Upper lobe of right lung (tissue), 1 donor: ENCODE results near the gene TAOK1. TPM values are rescaled to one million over a fixed set of nuclear protein-coding genes. Genes with fewer than 3 reads are reported as not detected.

ENCODE experiments used
- ATAC-seq: fragments of 200-7000 bp; cut with Tn5 transposase; one replicate; pipeline ENCODE4 v1.9.1; 2020; ENCODE audit warnings: mild to moderate bottlenecking, moderate library complexity
- DNase-seq: peaks from one replicate; pipeline ENCODE4 v3.0.0-alpha.2; 2020
- H3K27ac ChIP-seq: fragments of 200-600 bp; one replicate; pipeline ENCODE4 v1.8.0; 2022
- H3K27me3 ChIP-seq: fragments of 200-600 bp; one replicate; pipeline ENCODE4 v1.8.0; 2022; ENCODE audit warnings: mild to moderate bottlenecking
- H3K36me3 ChIP-seq: fragments of 200-600 bp; one replicate; pipeline ENCODE4 v1.8.0; 2022
- H3K4me1 ChIP-seq: fragments of 200-600 bp; one replicate; pipeline ENCODE4 v1.8.0; 2022
- H3K4me3 ChIP-seq: fragments of 200-600 bp; one replicate; pipeline ENCODE4 v1.8.0; 2022; ENCODE audit warnings: mild to moderate bottlenecking
- H3K9me3 ChIP-seq: fragments of 200-600 bp; one replicate; pipeline ENCODE4 v1.8.0; 2022
- CTCF ChIP-seq: fragments of 200-600 bp; IDR thresholded peaks from one replicate; pipeline ENCODE4 v1.8.0; 2022; ENCODE audit warnings: antibody characterized with exemption
- intact Hi-C: fragments of 100-400 bp; cut with DNase I; formaldehyde crosslinking; loops from one replicate; pipeline ENCODE4 v1.11.0; 2022
- total RNA-seq: library from RNA; stranded (reverse); fragmentation: NEBNext Ultra II Directional; extraction: Animal tissue kit (Norgen Biotek cat#: 25700); gene quantifications from one replicate; pipeline ENCODE4 v1.2.1, GENCODE V29; 2021
- donor health status: DM: no; HTN: yes; CAD: no; lungs with severe emphysema.

The TAOK1 gene
- total RNA-seq, 1 donor from 2014 or later: 60.2 TPM

- Histone ChIP-seq H3K4me1 (no peaks in the 10 kb centered on the region), H3K9me3 (no peaks in the 10 kb centered on the region), H3K4me3 (no peak overlapping the region), H3K27me3 (no peaks in the 10 kb centered on the region), H3K36me3 (peaks cover 5% of the 10 kb centered on the region), H3K27ac (no peak overlapping the region)
- ATAC-seq: no peak
- intact Hi-C loops: no loop called here
- DNase-seq: no peak
- TF ChIP-seq CTCF: no peak
Observed at GRCh38 chr17:29407856-29408255, 17.7 kb downstream of the TAOK1 start.

- Histone ChIP-seq H3K27me3 (no peaks in the 10 kb centered on the region), H3K4me3 (no peak overlapping the region), H3K36me3 (peaks cover 5% of the 10 kb centered on the region), H3K9me3 (no peaks in the 10 kb centered on the region), H3K4me1 (peaks cover 4% of the 10 kb centered on the region), H3K27ac (no peak overlapping the region)
- no peak for TF ChIP-seq CTCF
- DNase-seq: no peak
- no peak for ATAC-seq
- intact Hi-C loops: no loop called here
Observed at GRCh38 chr17:29409963-29410362, 19.8 kb downstream of the TAOK1 start.

GRCh38 chr17:29412780-29413565 is 22.8 kb downstream of the TAOK1 start:
- ATAC-seq (peak; percentile 70), DNase-seq (peak; percentile 27)
- Histone ChIP-seq H3K4me3 (no peak overlapping the region), H3K27me3 (no peaks in the 10 kb centered on the region), H3K4me1 (peaks cover 4% of the 10 kb centered on the region), H3K27ac (no peak overlapping the region), H3K9me3 (no peaks in the 10 kb centered on the region), H3K36me3 (peaks cover 5% of the 10 kb centered on the region)
- no peak for TF ChIP-seq CTCF
- intact Hi-C loops: no loop called here

- no peaks in the 10 kb centered on the region for H3K4me1 ChIP-seq
- DNase-seq (no peak), ATAC-seq (no peak)
- H3K27ac ChIP-seq: no peak overlapping the region
- no peaks in the 10 kb centered on the region for H3K36me3 ChIP-seq
- no peak for TF ChIP-seq CTCF
- no peaks in the 10 kb centered on the region for H3K27me3 ChIP-seq
- no peak overlapping the region for H3K4me3 ChIP-seq
- intact Hi-C loops: no loop called here
- H3K9me3 ChIP-seq: no peaks in the 10 kb centered on the region
Observed at GRCh38 chr17:29420128-29420527, 30.0 kb downstream of the TAOK1 start.

GRCh38 chr17:29430275-29430674 is 40.1 kb downstream of the TAOK1 start:
- Histone ChIP-seq H3K36me3 (no peaks in the 10 kb centered on the region), H3K27ac (no peak overlapping the region), H3K9me3 (no peaks in the 10 kb centered on the region), H3K4me1 (no peaks in the 10 kb centered on the region), H3K27me3 (no peaks in the 10 kb centered on the region), H3K4me3 (no peak overlapping the region)
- no peak for TF ChIP-seq CTCF
- DNase-seq: no peak
- intact Hi-C loops: no loop called here
- ATAC-seq: no peak

GRCh38 chr17:29433541-29433940 is 43.4 kb downstream of the TAOK1 start:
- Histone ChIP-seq H3K27ac (no peak overlapping the region), H3K4me3 (no peak overlapping the region), H3K36me3 (no peaks in the 10 kb centered on the region), H3K4me1 (no peaks in the 10 kb centered on the region), H3K27me3 (no peaks in the 10 kb centered on the region), H3K9me3 (no peaks in the 10 kb centered on the region)
- ATAC-seq (peak; percentile 80), DNase-seq (no peak)
- no peak for TF ChIP-seq CTCF
- intact Hi-C loops: no loop called here
